OCI-LY1 (cell line): ENCODE results near the gene KRTAP10-2.

Experiments used
- EZH2 ChIP-seq: fragments of 200-600 bp; sonication (generic), shearing (Covaris generic); IDR thresholded peaks from 2 replicates; pipeline ENCODE4 v1.8.0; 2017; ENCODE audit warnings: borderline replicate concordance, mixed run types, mild to moderate bottlenecking, antibody characterized with exemption, low read length, moderate library complexity, mixed read lengths
- TF ChIP-seq, protein P1 (sequence below): fragments of 200-600 bp; sonication (generic), shearing (Covaris generic); IDR thresholded peaks from 2 replicates; pipeline ENCODE4 v1.5.1; 2017; ENCODE audit warnings: mild to moderate bottlenecking, antibody characterized with exemption, low read length, moderate library complexity, mixed read lengths

DNA sequence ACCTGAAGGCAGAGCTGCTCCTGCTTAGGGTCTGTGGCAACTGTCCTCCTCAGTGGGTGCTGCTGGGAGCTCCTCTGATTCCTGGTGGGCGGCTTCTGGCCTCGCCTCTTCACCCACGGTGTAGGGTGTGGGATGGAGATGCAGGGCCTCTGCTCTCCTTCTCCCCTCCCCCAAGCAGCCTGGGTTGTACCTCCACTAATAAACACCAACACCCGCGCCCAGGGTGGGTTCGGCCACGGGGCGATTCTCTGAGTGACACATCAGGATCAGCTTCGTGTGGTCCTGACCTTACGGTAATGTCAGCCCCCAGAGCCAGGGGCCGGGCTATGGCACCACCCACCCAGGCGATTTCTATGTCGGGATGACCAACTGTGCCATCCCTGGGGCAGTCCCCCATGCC, 35.0 kb downstream of the KRTAP10-2 start:
- TF ChIP-seq, protein P1, sequence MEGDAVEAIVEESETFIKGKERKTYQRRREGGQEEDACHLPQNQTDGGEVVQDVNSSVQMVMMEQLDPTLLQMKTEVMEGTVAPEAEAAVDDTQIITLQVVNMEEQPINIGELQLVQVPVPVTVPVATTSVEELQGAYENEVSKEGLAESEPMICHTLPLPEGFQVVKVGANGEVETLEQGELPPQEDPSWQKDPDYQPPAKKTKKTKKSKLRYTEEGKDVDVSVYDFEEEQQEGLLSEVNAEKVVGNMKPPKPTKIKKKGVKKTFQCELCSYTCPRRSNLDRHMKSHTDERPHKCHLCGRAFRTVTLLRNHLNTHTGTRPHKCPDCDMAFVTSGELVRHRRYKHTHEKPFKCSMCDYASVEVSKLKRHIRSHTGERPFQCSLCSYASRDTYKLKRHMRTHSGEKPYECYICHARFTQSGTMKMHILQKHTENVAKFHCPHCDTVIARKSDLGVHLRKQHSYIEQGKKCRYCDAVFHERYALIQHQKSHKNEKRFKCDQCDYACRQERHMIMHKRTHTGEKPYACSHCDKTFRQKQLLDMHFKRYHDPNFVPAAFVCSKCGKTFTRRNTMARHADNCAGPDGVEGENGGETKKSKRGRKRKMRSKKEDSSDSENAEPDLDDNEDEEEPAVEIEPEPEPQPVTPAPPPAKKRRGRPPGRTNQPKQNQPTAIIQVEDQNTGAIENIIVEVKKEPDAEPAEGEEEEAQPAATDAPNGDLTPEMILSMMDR: no peak
- TF ChIP-seq EZH2: no peak
